ENCODE measurements around the gene QSOX1. TPM values are rescaled to one million over a fixed set of nuclear protein-coding genes. Genes with fewer than 3 reads are reported as not detected.

QSOX1 gene
- total and polyA plus RNA-seq, 9 of the 15 experiments (the other 6 are each of a cell fraction or from before 2014, with no cell fraction given) = 4.0 to 53.1 (median 15.0) TPM

DNA sequence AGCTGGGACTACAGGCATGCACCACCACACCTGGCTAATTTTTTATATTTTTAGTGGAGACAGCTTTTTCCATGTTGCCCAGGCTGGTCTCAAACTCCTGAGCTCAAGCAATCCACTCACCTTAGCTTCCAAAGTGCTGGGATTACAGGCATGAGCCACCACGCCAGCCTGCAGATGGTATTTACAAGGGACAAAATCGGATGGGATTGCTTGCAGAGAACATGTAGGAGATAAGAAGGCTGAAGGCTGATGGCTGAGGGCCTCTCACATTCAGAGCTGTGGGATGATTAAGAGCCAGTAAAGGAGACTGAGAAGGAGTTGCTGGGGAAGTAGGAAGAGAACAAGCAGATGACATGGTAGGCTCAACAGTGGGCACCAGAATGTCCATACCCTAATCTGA is 24.0 kb upstream of the QSOX1 start:
- Histone ChIP-seq H2AFZ (ENCODE audit: low read depth, low read length) (no peak overlapping the region), H3K36me3 (ENCODE audit: control insufficient read depth, insufficient read depth, low read length) (no peaks in the 10 kb centered on the region), H3K9me1 (ENCODE audit: control insufficient read depth, insufficient read depth, low read length) (no peaks in the 10 kb centered on the region), H3K27me3 (ENCODE audit: control insufficient read depth in 2 of 2, insufficient read depth in 2 of 2, low read length in 2 of 2) (no peaks in the 10 kb centered on the region), H4K20me1 (replicated peaks; ENCODE audit: control insufficient read depth, insufficient read depth, low read length) (no peaks in the 10 kb centered on the region), H3K4me2 (ENCODE audit: insufficient read depth, low read length) (no peak overlapping the region), H3K79me2 (ENCODE audit: control insufficient read depth, insufficient read depth, low read length) (no peaks in the 10 kb centered on the region), H3K4me1 (replicated peaks in 1 of 2; ENCODE audit: control insufficient read depth in 2 of 2, insufficient read depth in 2 of 2, low read length in 2 of 2) (peaks cover 8 to 12% of the 10 kb centered on the region in 2 experiments), H3K27ac (ENCODE audit: extremely low read depth, low read depth, low read length) (no peak overlapping the region), H3K4me3 (no peak overlapping the region), H3K9me3 (replicated peaks; ENCODE audit: control insufficient read depth, insufficient read depth, low read depth, low read length) (no peaks in the 10 kb centered on the region), H3K9ac (ENCODE audit: insufficient read depth in 1 of 2, low read depth in 2 of 2, low read length in 2 of 2) (no peak overlapping the region)
- BruUV-seq (replicated peaks) = no TSS peak
- CTCF ChIA-PET (ENCODE audit: low intra/inter-chr PET ratio) = no interaction called here
- FAIRE-seq = no peak
- in situ Hi-C loops (cut with MboI) = no loop called here
- WGBS (ENCODE audit: insufficient coverage, low coverage, missing lambda C conversion rate) = 48% methylated on average over 2 of the region's 2 CpGs
- no peak for DNase-seq (ENCODE audit: extremely low read depth in 1 of 4, low spot score in 3 of 4)
- intact Hi-C loops (cut with micrococcal nuclease) = no loop called here
- POLR2A ChIA-PET = interaction anchor here (0.6 kb wide), 1 partner anchor 1279 kb away, joined by 3 read pairs; no protein-coding TSS in a partner anchor
- no peak for ATAC-seq
- TF ChIP-seq, protein P1, sequence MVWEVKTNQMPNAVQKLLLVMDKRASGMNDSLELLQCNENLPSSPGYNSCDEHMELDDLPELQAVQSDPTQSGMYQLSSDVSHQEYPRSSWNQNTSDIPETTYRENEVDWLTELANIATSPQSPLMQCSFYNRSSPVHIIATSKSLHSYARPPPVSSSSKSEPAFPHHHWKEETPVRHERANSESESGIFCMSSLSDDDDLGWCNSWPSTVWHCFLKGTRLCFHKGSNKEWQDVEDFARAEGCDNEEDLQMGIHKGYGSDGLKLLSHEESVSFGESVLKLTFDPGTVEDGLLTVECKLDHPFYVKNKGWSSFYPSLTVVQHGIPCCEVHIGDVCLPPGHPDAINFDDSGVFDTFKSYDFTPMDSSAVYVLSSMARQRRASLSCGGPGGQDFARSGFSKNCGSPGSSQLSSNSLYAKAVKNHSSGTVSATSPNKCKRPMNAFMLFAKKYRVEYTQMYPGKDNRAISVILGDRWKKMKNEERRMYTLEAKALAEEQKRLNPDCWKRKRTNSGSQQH (CRISPR knock-in tag; IDR thresholded peaks at IDR 0.05) = no peak
- no peak for TF ChIP-seq NONO (IDR thresholded peaks at IDR 0.05; ENCODE audit: low read depth in 2 of 2, low read length in 1 of 2)
- TF ChIP-seq, protein P2, sequence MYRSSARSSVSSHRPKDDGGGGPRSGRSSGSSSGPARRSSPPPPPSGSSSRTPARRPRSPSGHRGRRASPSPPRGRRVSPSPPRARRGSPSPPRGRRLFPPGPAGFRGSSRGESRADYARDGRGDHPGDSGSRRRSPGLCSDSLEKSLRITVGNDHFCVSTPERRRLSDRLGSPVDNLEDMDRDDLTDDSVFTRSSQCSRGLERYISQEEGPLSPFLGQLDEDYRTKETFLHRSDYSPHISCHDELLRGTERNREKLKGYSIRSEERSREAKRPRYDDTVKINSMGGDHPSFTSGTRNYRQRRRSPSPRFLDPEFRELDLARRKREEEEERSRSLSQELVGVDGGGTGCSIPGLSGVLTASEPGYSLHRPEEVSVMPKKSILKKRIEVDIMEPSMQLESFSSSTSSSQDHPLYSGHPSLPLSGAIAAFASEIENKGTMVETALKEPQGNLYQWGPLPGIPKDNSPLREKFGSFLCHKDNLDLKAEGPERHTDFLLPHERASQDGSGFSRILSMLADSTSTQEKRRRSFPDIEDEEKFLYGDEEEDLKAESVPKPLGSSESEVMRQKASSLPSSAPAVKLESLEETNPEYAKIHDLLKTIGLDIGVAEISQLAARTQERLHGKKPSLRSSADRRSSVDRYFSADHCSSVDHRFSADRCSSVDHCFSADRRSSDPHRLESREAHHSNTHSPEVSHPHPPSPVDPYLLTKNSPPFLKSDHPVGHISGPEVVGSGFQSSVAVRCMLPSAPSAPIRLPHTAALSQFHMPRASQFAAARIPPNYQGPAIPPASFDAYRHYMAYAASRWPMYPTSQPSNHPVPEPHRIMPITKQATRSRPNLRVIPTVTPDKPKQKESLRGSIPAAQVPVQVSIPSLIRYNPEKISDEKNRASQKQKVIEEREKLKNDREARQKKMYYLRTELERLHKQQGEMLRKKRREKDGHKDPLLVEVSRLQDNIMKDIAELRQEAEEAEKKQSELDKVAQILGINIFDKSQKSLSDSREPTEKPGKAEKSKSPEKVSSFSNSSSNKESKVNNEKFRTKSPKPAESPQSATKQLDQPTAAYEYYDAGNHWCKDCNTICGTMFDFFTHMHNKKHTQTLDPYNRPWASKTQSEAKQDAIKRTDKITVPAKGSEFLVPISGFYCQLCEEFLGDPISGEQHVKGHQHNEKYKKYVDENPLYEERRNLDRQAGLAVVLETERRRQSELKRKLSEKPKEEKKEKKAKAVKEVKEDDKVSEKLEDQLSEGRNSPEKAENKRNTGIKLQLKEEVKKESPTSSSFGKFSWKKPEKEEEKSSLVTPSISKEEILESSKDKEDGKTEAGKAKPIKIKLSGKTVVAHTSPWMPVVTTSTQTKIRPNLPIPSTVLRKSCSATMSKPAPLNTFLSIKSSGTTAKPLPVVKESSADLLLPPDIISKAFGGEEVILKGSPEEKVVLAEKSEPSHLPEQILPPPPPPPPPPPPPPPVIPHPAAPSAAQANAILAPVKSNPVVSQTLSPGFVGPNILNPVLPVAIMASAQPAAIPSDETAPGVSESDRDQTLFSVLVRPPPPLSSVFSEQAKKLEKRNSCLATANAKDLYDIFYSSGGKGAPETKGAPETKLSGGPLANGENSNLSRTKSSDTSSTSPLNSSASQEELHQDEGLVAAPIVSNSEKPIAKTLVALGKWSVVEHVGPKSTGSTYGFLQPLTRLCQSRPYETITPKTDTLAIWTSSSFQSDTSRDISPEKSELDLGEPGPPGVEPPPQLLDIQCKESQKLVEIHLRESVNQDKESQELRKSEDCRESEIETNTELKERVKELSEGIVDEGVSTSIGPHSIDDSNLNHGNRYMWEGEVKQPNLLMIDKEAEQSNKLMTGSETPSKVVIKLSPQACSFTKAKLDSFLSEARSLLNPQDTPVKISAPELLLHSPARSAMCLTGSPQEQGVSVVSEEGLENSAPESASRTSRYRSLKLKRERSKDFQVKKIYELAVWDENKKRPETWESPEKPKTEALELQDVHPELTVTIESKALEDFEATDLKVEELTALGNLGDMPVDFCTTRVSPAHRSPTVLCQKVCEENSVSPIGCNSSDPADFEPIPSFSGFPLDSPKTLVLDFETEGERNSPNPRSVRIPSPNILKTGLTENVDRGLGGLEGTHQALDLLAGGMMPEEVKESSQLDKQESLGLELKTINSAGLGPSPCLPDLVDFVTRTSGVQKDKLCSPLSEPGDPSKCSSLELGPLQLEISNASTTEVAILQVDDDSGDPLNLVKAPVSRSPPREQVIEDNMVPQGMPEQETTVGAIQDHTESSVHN (IDR thresholded peaks at IDR 0.05; ENCODE audit: borderline replicate concordance in 1 of 2, low read depth in 1 of 2) = no peak
- no peak for TF ChIP-seq NR2F6 (CRISPR knock-in tag; IDR thresholded peaks at IDR 0.05)
- TF ChIP-seq, protein P3, sequence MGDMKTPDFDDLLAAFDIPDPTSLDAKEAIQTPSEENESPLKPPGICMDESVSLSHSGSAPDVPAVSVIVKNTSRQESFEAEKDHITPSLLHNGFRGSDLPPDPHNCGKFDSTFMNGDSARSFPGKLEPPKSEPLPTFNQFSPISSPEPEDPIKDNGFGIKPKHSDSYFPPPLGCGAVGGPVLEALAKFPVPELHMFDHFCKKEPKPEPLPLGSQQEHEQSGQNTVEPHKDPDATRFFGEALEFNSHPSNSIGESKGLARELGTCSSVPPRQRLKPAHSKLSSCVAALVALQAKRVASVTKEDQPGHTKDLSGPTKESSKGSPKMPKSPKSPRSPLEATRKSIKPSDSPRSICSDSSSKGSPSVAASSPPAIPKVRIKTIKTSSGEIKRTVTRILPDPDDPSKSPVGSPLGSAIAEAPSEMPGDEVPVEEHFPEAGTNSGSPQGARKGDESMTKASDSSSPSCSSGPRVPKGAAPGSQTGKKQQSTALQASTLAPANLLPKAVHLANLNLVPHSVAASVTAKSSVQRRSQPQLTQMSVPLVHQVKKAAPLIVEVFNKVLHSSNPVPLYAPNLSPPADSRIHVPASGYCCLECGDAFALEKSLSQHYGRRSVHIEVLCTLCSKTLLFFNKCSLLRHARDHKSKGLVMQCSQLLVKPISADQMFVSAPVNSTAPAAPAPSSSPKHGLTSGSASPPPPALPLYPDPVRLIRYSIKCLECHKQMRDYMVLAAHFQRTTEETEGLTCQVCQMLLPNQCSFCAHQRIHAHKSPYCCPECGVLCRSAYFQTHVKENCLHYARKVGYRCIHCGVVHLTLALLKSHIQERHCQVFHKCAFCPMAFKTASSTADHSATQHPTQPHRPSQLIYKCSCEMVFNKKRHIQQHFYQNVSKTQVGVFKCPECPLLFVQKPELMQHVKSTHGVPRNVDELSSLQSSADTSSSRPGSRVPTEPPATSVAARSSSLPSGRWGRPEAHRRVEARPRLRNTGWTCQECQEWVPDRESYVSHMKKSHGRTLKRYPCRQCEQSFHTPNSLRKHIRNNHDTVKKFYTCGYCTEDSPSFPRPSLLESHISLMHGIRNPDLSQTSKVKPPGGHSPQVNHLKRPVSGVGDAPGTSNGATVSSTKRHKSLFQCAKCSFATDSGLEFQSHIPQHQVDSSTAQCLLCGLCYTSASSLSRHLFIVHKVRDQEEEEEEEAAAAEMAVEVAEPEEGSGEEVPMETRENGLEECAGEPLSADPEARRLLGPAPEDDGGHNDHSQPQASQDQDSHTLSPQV (IDR thresholded peaks at IDR 0.05) = no peak
- no peak for TF ChIP-seq GABPA (tag; conservative IDR thresholded peaks at IDR 0.05; ENCODE audit: low read depth)
- no peak for TF ChIP-seq HNRNPK (IDR thresholded peaks at IDR 0.05; ENCODE audit: low read depth, low read length, poor library complexity, severe bottlenecking)

All from K562 (cell line).